A549 (cell line): ENCODE results near the gene OR51B5. TPM values are rescaled to one million over a fixed set of nuclear protein-coding genes. Genes with fewer than 3 reads are reported as not detected.

Experiments used
- ATAC-seq, 2 experiments: fragments of 200-7000 bp in 1 of 2; fragments of >200 bp in 1 of 2; cut with Nextera tagmentation in 1 of 2; cut with Tn5 transposase in 1 of 2; 3 replicates each; pipeline versions ENCODE4 v1.8.0 to v1.9.1; 2018 to 2020; ENCODE audit warnings: mild to moderate bottlenecking in 1 of 2, moderate library complexity in 1 of 2
- CTCF ChIA-PET: fragments of 300-600 bp; sonication (Branson Sonifier 250); formaldehyde crosslinking; extraction: SDS; loops from one replicate; lab custom pipeline; 2021; ENCODE audit warnings: antibody characterized with exemption, inconsistent platforms; lab: Yijun Ruan, JAX
- POLR2A ChIA-PET: fragments of 350-600 bp; formaldehyde crosslinking; extraction: SDS; loops from one replicate; lab custom pipeline; 2021; ENCODE audit warnings: antibody characterized with exemption, inconsistent platforms; lab: Yijun Ruan, JAX
- DNase-seq, 2 experiments: peaks; one replicate each; pipeline versions ENCODE4 v3.0.0 to v3.0.0-alpha.2; 2011 to 2016; ENCODE audit warnings: low read depth in 1 of 2, low spot score in 1 of 2
- FAIRE-seq: peaks from 2 replicates; lab custom pipeline; 2011; peaks lifted over from hg19 to GRCh38; lab: Jason Lieb, UNC
- H3K27ac ChIP-seq, 2 experiments: fragments of >200 bp; sonication (Bioruptor Twin); formaldehyde crosslinking; 3 replicates each; pipeline ENCODE4 v1.5.1; 2016 to 2017
- H3K4me1 ChIP-seq: fragments of >200 bp; sonication (Bioruptor Twin); formaldehyde crosslinking; 3 replicates; pipeline ENCODE4 v1.6.1; 2016
- H3K4me2 ChIP-seq: fragments of >200 bp; sonication (Bioruptor Twin); formaldehyde crosslinking; 3 replicates; pipeline ENCODE4 v1.6.1; 2016
- H3K4me3 ChIP-seq: fragments of >200 bp; sonication (Bioruptor Twin); formaldehyde crosslinking; 3 replicates; pipeline ENCODE4 v1.5.1; 2016
- H3K9me3 ChIP-seq: fragments of >200 bp; sonication (Bioruptor Twin); formaldehyde crosslinking; 3 replicates; pipeline ENCODE4 v1.6.1; 2016
- ATOH8 ChIP-seq: fragments of 250-450 bp; sonication (Bioruptor Pico); IDR thresholded peaks from 2 replicates; pipeline ENCODE4 v1.5.0; 2020; ENCODE audit warnings: low read depth, mild to moderate bottlenecking, moderate library complexity
- BHLHE40 ChIP-seq: IDR thresholded peaks from 2 replicates; pipeline ENCODE4 v1.6.1; 2012; ENCODE audit warnings: low read depth, low read length, inconsistent platforms
- CHD4 ChIP-seq: fragments of 200-600 bp; sonication (generic); IDR thresholded peaks from 2 replicates; pipeline ENCODE4 v1.6.1; 2016; ENCODE audit warnings: antibody characterized with exemption, mild to moderate bottlenecking, borderline replicate concordance
- EP300 ChIP-seq, 2 experiments: fragments of >200 bp; sonication (Bioruptor Twin); formaldehyde crosslinking; IDR thresholded peaks; 2 replicates in 1 of 2; 3 replicates in 1 of 2; pipeline ENCODE4 v1.6.1; 2016 to 2017
- FOXS1 ChIP-seq: fragments of 250-450 bp; sonication (Bioruptor Pico); IDR thresholded peaks from 2 replicates; pipeline ENCODE4 v1.5.0; 2020; ENCODE audit warnings: mild to moderate bottlenecking, moderate library complexity
- HES2 ChIP-seq: fragments of >200 bp; sonication (Bioruptor Twin); formaldehyde crosslinking; IDR thresholded peaks from 2 replicates; pipeline ENCODE4 v1.6.1; 2016
- HEYL ChIP-seq: fragments of 250-450 bp; sonication (Bioruptor Pico); IDR thresholded peaks from 2 replicates; pipeline ENCODE4 v1.8.0; 2021; ENCODE audit warnings: mild to moderate bottlenecking, moderate library complexity
- HOXA7 ChIP-seq: fragments of 250-450 bp; sonication (Bioruptor Pico); IDR thresholded peaks from 2 replicates; pipeline ENCODE4 v1.5.0; 2020; ENCODE audit warnings: mild to moderate bottlenecking, moderate library complexity
- HOXB13 ChIP-seq: fragments of 250-450 bp; sonication (Bioruptor Pico); IDR thresholded peaks from 2 replicates; pipeline ENCODE4 v1.5.0; 2020; ENCODE audit warnings: low read depth, mild to moderate bottlenecking, moderate library complexity
- HOXB5 ChIP-seq: fragments of 250-450 bp; sonication (Bioruptor Pico); IDR thresholded peaks from 2 replicates; pipeline ENCODE4 v1.5.0; 2020; ENCODE audit warnings: mild to moderate bottlenecking, moderate library complexity
- KDM1A ChIP-seq: fragments of 200-600 bp; sonication (generic); IDR thresholded peaks from 2 replicates; pipeline ENCODE4 v1.6.1; 2016; ENCODE audit warnings: low read depth, mild to moderate bottlenecking
- KDM5A ChIP-seq: fragments of 200-600 bp; sonication (generic); IDR thresholded peaks from 2 replicates; pipeline ENCODE4 v1.6.1; 2016; ENCODE audit warnings: antibody characterized with exemption, mild to moderate bottlenecking
- MAFK ChIP-seq: fragments of 450-650 bp; IDR thresholded peaks from 2 replicates; pipeline ENCODE4 v1.6.1; 2014; ENCODE audit not compliant: partially characterized antibody
- MAZ ChIP-seq: fragments of 150-350 bp; IDR thresholded peaks from 2 replicates; pipeline ENCODE4 v1.6.1; 2014; ENCODE audit warnings: antibody characterized with exemption, low read depth, low read length, borderline replicate concordance
- MYC ChIP-seq: IDR thresholded peaks from 2 replicates; pipeline ENCODE4 v1.6.1; 2012; ENCODE audit warnings: mild to moderate bottlenecking, inconsistent platforms, low read length, improper control_type of control experiment, borderline replicate concordance
- NPAS2 ChIP-seq: fragments of 250-450 bp; sonication (Bioruptor Pico); IDR thresholded peaks from 2 replicates; pipeline ENCODE4 v1.8.0; 2022; ENCODE audit warnings: mild to moderate bottlenecking, moderate library complexity, borderline replicate concordance
- POLR2A ChIP-seq: IDR thresholded peaks from 2 replicates; pipeline ENCODE4 v1.6.1; 2012; ENCODE audit warnings: mild to moderate bottlenecking, low read length
- SMC3 ChIP-seq: fragments of >200 bp; sonication (Bioruptor Twin); formaldehyde crosslinking; IDR thresholded peaks from 3 replicates; pipeline ENCODE4 v1.6.1; 2018; ENCODE audit warnings: inconsistent platforms
- TFCP2L1 ChIP-seq: fragments of 250-450 bp; sonication (Bioruptor Pico); IDR thresholded peaks from 2 replicates; pipeline ENCODE4 v1.5.0; 2021; ENCODE audit warnings: mild to moderate bottlenecking
- ZSCAN20 ChIP-seq: fragments of 250-450 bp; sonication (Bioruptor Pico); IDR thresholded peaks from 2 replicates; pipeline ENCODE4 v1.8.0; 2022; ENCODE audit warnings: mild to moderate bottlenecking, moderate library complexity
- WGBS: methylation state at CpG from one replicate; pipeline ENCODE4 v1.1.6; 2017; ENCODE audit errors: missing lambda C conversion rate; 5-methylcytosine and 5-hydroxymethylcytosine counted together
- polyA plus RNA-seq, 4 experiments: library from polyadenylated mRNA; depleted of rRNA in 3 of 4; stranded (reverse); fragments of >200 nt; fragmentation: RNase III in 1 of 4; extraction: RNeasy Plus Mini Kit Qiagen cat#74134 plus additional on column Dnase treatment in 1 of 4; gene quantifications; 2 replicates in 3 of 4; 3 replicates in 1 of 4; pipeline ENCODE4 v1.2.3, GENCODE V29; 2011 to 2017
- TF ChIP-seq, protein P1 (sequence below): fragments of 200-600 bp; sonication (generic); IDR thresholded peaks from 2 replicates; pipeline ENCODE4 v1.6.1; 2016; ENCODE audit warnings: antibody characterized with exemption, mild to moderate bottlenecking, moderate library complexity
- TF ChIP-seq, protein P2 (sequence below): fragments of 250-450 bp; sonication (Bioruptor Pico); IDR thresholded peaks from 2 replicates; pipeline ENCODE4 v1.5.0; 2021; ENCODE audit warnings: mild to moderate bottlenecking, moderate library complexity, borderline replicate concordance

The OR51B5 gene
- polyA plus RNA-seq, 2 of the 4 experiments (the other 2 are of a cell fraction) = 0.06 to 0.09 TPM

GRCh38 chr11:5364214-5364613 is 20.9 kb upstream of the OR51B5 start:
- ATAC-seq (no peak), FAIRE-seq (no peak), DNase-seq (no peak)
- no peak overlapping the region for H3K27ac ChIP-seq
- POLR2A ChIA-PET = no interaction called here
- no peak for TF ChIP-seq MAZ
- no peak for TF ChIP-seq HOXB13
- TF ChIP-seq HOXA7 (CRISPR knock-in tag) = no peak
- TF ChIP-seq HES2 = no peak
- no peak for TF ChIP-seq KDM1A
- no peak for TF ChIP-seq POLR2A
- no peak for TF ChIP-seq CHD4
- TF ChIP-seq MYC = no peak
- no peak for TF ChIP-seq MAFK
- TF ChIP-seq HEYL (CRISPR knock-in tag) = no peak
- no peak for TF ChIP-seq SMC3
- no peak for TF ChIP-seq NPAS2 (CRISPR knock-in tag)
- TF ChIP-seq, protein P1, sequence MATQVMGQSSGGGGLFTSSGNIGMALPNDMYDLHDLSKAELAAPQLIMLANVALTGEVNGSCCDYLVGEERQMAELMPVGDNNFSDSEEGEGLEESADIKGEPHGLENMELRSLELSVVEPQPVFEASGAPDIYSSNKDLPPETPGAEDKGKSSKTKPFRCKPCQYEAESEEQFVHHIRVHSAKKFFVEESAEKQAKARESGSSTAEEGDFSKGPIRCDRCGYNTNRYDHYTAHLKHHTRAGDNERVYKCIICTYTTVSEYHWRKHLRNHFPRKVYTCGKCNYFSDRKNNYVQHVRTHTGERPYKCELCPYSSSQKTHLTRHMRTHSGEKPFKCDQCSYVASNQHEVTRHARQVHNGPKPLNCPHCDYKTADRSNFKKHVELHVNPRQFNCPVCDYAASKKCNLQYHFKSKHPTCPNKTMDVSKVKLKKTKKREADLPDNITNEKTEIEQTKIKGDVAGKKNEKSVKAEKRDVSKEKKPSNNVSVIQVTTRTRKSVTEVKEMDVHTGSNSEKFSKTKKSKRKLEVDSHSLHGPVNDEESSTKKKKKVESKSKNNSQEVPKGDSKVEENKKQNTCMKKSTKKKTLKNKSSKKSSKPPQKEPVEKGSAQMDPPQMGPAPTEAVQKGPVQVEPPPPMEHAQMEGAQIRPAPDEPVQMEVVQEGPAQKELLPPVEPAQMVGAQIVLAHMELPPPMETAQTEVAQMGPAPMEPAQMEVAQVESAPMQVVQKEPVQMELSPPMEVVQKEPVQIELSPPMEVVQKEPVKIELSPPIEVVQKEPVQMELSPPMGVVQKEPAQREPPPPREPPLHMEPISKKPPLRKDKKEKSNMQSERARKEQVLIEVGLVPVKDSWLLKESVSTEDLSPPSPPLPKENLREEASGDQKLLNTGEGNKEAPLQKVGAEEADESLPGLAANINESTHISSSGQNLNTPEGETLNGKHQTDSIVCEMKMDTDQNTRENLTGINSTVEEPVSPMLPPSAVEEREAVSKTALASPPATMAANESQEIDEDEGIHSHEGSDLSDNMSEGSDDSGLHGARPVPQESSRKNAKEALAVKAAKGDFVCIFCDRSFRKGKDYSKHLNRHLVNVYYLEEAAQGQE = no peak
- no peak for TF ChIP-seq ZSCAN20
- TF ChIP-seq ATOH8 (CRISPR knock-in tag) = no peak
- TF ChIP-seq EP300 (IDR thresholded peaks at IDR 0.05) = no peak
- TF ChIP-seq KDM5A = no peak
- TF ChIP-seq, protein P2, sequence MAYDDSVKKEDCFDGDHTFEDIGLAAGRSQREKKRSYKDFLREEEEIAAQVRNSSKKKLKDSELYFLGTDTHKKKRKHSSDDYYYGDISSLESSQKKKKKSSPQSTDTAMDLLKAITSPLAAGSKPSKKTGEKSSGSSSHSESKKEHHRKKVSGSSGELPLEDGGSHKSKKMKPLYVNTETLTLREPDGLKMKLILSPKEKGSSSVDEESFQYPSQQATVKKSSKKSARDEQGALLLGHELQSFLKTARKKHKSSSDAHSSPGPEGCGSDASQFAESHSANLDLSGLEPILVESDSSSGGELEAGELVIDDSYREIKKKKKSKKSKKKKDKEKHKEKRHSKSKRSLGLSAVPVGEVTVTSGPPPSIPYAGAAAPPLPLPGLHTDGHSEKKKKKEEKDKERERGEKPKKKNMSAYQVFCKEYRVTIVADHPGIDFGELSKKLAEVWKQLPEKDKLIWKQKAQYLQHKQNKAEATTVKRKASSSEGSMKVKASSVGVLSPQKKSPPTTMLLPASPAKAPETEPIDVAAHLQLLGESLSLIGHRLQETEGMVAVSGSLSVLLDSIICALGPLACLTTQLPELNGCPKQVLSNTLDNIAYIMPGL (CRISPR knock-in tag) = no peak
- TF ChIP-seq HOXB5 (CRISPR knock-in tag) = no peak
- TF ChIP-seq TFCP2L1 (CRISPR knock-in tag) = no peak
- no peaks in the 10 kb centered on the region for H3K4me1 ChIP-seq
- WGBS = 8% methylated on average over 2 of the region's 2 CpGs
- no peak overlapping the region for H3K4me3 ChIP-seq
- no peaks in the 10 kb centered on the region for H3K9me3 ChIP-seq
- no peak overlapping the region for H3K4me2 ChIP-seq
- CTCF ChIA-PET = interaction anchor here (0.6 to 0.8 kb wide), 2 partner anchors 16 to 808 kb away, joined by 3 read pairs; no protein-coding TSS in a partner anchor

DNA sequence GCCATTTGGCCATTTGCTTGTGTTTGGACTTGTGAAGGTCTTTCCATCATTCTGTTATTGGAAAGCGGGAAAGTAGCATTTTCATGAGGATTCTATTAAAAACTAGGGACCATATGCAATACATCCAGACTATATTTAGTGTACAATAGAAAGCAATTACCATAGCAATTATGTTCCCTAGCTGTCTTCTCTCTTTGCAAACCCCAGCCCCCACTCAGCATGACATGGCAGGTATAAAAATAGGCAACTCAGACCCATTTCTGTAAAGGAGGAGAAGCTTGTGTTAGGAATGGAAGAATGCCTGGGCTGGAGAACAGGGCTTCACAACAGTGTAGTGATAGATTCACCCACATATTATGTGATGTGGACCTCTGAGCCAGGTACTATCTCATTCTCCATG is 20.4 kb upstream of the OR51B5 start:
- TF ChIP-seq FOXS1 = no peak
- no peak for TF ChIP-seq BHLHE40
- WGBS = 15% methylated on average over 1 of the region's 1 CpG
- Histone ChIP-seq H3K9me3 (no peaks in the 10 kb centered on the region), H3K27ac (no peak overlapping the region), H3K4me1 (no peaks in the 10 kb centered on the region), H3K4me2 (no peak overlapping the region), H3K4me3 (no peak overlapping the region)
- ChIA-PET POLR2A (no interaction called here), CTCF (interaction anchor here (0.6 to 0.8 kb wide), 3 partner anchors 17 to 812 kb away, joined by 3 read pairs; no protein-coding TSS in a partner anchor)
- DNase-seq (no peak), ATAC-seq (no peak), FAIRE-seq (no peak)
